H9 (cell line): Measurements from ENCODE around the gene GNB1L. TPM values are rescaled to one million over a fixed set of nuclear protein-coding genes. Genes with fewer than 3 reads are reported as not detected.

Experiments
- DNase-seq: peaks from one replicate; pipeline ENCODE4 v3.0.0-alpha.2; 2017
- H2AFZ ChIP-seq: one replicate; pipeline ENCODE4 v1.6.1; 2013; ENCODE audit warnings: mild to moderate bottlenecking, low read length, control low read depth, moderate library complexity
- H2AK5ac ChIP-seq: 2 replicates; pipeline ENCODE4 v1.6.1; 2013; ENCODE audit warnings: low read length, control low read depth, mixed read lengths; ENCODE audit not compliant: insufficient read length
- H2BK120ac ChIP-seq: one replicate; pipeline ENCODE4 v1.6.1; 2013; ENCODE audit warnings: low read depth, mild to moderate bottlenecking, low read length, control low read depth, inconsistent platforms; ENCODE audit not compliant: poor library complexity, severe bottlenecking
- H2BK12ac ChIP-seq: 2 replicates; pipeline ENCODE4 v1.6.1; 2013; ENCODE audit warnings: low read length, control low read depth, mixed read lengths, low read depth; ENCODE audit not compliant: insufficient read length
- H2BK15ac ChIP-seq: 2 replicates; pipeline ENCODE4 v1.6.1; 2013; ENCODE audit warnings: low read depth, low read length, control low read depth
- H2BK20ac ChIP-seq: one replicate; pipeline ENCODE4 v1.6.1; 2013; ENCODE audit warnings: low read depth, mild to moderate bottlenecking, low read length, control low read depth, inconsistent platforms; ENCODE audit not compliant: poor library complexity, severe bottlenecking
- H2BK5ac ChIP-seq: 2 replicates; pipeline ENCODE4 v1.6.1; 2013; ENCODE audit warnings: low read length, control low read depth, mixed read lengths; ENCODE audit not compliant: insufficient read length
- H3K14ac ChIP-seq: 2 replicates; pipeline ENCODE4 v1.6.1; 2013; ENCODE audit warnings: low read length, control low read depth; ENCODE audit not compliant: insufficient read depth
- H3K18ac ChIP-seq: 2 replicates; pipeline ENCODE4 v1.6.1; 2013; ENCODE audit warnings: low read depth, mild to moderate bottlenecking, mixed read lengths, low read length, control low read depth; ENCODE audit not compliant: insufficient read length
- H3K23ac ChIP-seq: 2 replicates; pipeline ENCODE4 v1.6.1; 2013; ENCODE audit warnings: low read length, control low read depth, mixed read lengths, low read depth; ENCODE audit not compliant: insufficient read length
- H3K23me2 ChIP-seq: 2 replicates; pipeline ENCODE4 v1.6.1; 2013; ENCODE audit warnings: low read depth, mild to moderate bottlenecking, mixed read lengths, low read length, control low read depth; ENCODE audit not compliant: insufficient read length, poor library complexity, severe bottlenecking
- H3K27ac ChIP-seq: 2 replicates; pipeline ENCODE4 v1.5.1; 2013; ENCODE audit warnings: low read length, control low read depth, mixed read lengths, low read depth; ENCODE audit not compliant: insufficient read length
- H3K27me3 ChIP-seq: 2 replicates; pipeline ENCODE4 v1.6.1; 2013; ENCODE audit warnings: low read length, control low read depth, inconsistent platforms; ENCODE audit not compliant: insufficient read depth
- H3K4ac ChIP-seq: 2 replicates; pipeline ENCODE4 v1.6.1; 2013; ENCODE audit warnings: low read depth, mild to moderate bottlenecking, control low read depth, inconsistent platforms, low read length, moderate library complexity
- H3K4me1 ChIP-seq: 2 replicates; pipeline ENCODE4 v1.6.1; 2013; ENCODE audit warnings: low read length, control low read depth, inconsistent platforms; ENCODE audit not compliant: insufficient read depth
- H3K4me2 ChIP-seq: 2 replicates; pipeline ENCODE4 v1.6.1; 2013; ENCODE audit warnings: low read length, control low read depth, mixed read lengths; ENCODE audit not compliant: insufficient read length, insufficient read depth
- H3K56ac ChIP-seq: 2 replicates; pipeline ENCODE4 v1.6.1; 2013; ENCODE audit warnings: low read depth, mild to moderate bottlenecking, mixed read lengths, low read length, control low read depth; ENCODE audit not compliant: insufficient read length
- H3K79me1 ChIP-seq: 2 replicates; pipeline ENCODE4 v1.6.1; 2013; ENCODE audit warnings: low read depth, mild to moderate bottlenecking, moderate library complexity, low read length, control low read depth, inconsistent platforms; ENCODE audit not compliant: insufficient read depth, poor library complexity, severe bottlenecking
- H3K79me2 ChIP-seq: 2 replicates; pipeline ENCODE4 v1.6.1; 2013; ENCODE audit warnings: low read length, control low read depth, inconsistent platforms; ENCODE audit not compliant: insufficient read depth
- H3K9ac ChIP-seq: 2 replicates; pipeline ENCODE4 v1.6.1; 2013; ENCODE audit warnings: low read length, control low read depth, mixed read lengths; ENCODE audit not compliant: insufficient read length; ENCODE audit errors: extremely low read depth
- H3K9me3 ChIP-seq: one replicate; pipeline ENCODE4 v1.6.1; 2013; ENCODE audit warnings: low read depth, low read length, inconsistent platforms; ENCODE audit not compliant: control insufficient read depth
- H3T11ph ChIP-seq: one replicate; pipeline ENCODE4 v1.6.1; 2013; ENCODE audit warnings: mild to moderate bottlenecking, low read length, control low read depth, inconsistent platforms
- H4K20me1 ChIP-seq: one replicate; pipeline ENCODE4 v1.6.1; 2013; ENCODE audit not compliant: control insufficient read depth, insufficient read length, insufficient read depth
- H4K5ac ChIP-seq: 2 replicates; pipeline ENCODE4 v1.6.1; 2013; ENCODE audit warnings: low read depth, mild to moderate bottlenecking, mixed read lengths, low read length, control low read depth; ENCODE audit not compliant: insufficient read length
- H4K8ac ChIP-seq: replicated peaks from 2 replicates; pipeline ENCODE4 v1.6.1; 2013; ENCODE audit warnings: low read length, control low read depth, mixed read lengths, low read depth; ENCODE audit not compliant: insufficient read length
- H4K91ac ChIP-seq: 2 replicates; pipeline ENCODE4 v1.6.1; 2013; ENCODE audit warnings: low read depth, mild to moderate bottlenecking, moderate library complexity, mixed read lengths, low read length, control low read depth; ENCODE audit not compliant: insufficient read length
- H3K27ac Mint-ChIP-seq, 3 experiments: 2 replicates in 2 of 3; 3 replicates in 1 of 3; pipeline ENCODE4 v1.8.0; 2020 to 2021; ENCODE audit warnings: mixed read lengths in 3 of 3, mild to moderate bottlenecking in 1 of 3, moderate library complexity in 1 of 3
- H3K27me3 Mint-ChIP-seq: 2 replicates; pipeline ENCODE4 v1.8.0; 2021; ENCODE audit warnings: low read depth, mild to moderate bottlenecking, moderate library complexity, mixed read lengths
- H3K36me3 Mint-ChIP-seq, 3 experiments: 2 replicates in 2 of 3; 3 replicates in 1 of 3; pipeline ENCODE4 v1.8.0; 2020 to 2021; ENCODE audit warnings: low read depth in 3 of 3, mixed read lengths in 3 of 3; ENCODE audit not compliant: insufficient read depth in 1 of 3
- H3K4me1 Mint-ChIP-seq, 2 experiments: 2 replicates each; pipeline ENCODE4 v1.8.0; 2020; ENCODE audit warnings: mixed read lengths in 2 of 2
- H3K4me3 Mint-ChIP-seq, 2 experiments: 2 replicates in 1 of 2; 3 replicates in 1 of 2; pipeline ENCODE4 v1.8.0; 2020 to 2021; ENCODE audit warnings: mild to moderate bottlenecking in 2 of 2, mixed read lengths in 2 of 2, moderate library complexity in 1 of 2
- H3K9me3 Mint-ChIP-seq, 2 experiments: 2 replicates in 1 of 2; 3 replicates in 1 of 2; pipeline ENCODE4 v1.8.0; 2020; ENCODE audit warnings: mild to moderate bottlenecking in 2 of 2, mixed read lengths in 2 of 2, moderate library complexity in 1 of 2
- WGBS: extraction: QIAGEN DNeasy Blood & Tissue Kit; methylation state at CpG from one replicate; pipeline ENCODE4 v1.1.7; 2013; ENCODE audit warnings: missing lambda C conversion rate, low lambda C conversion rate, mixed read lengths; ENCODE audit not compliant: insufficient read length; ENCODE audit errors: extremely low coverage; 5-methylcytosine and 5-hydroxymethylcytosine counted together
- total RNA-seq: library from RNA; stranded (reverse); gene quantifications from 2 replicates; pipeline ENCODE4 v1.2.1, GENCODE V29; 2021
- TF ChIP-seq, protein P1 (sequence below): fragments of 200-600 bp; sonication (generic); conservative IDR thresholded peaks from 3 replicates; pipeline ENCODE4 v1.8.0; 2021; ENCODE audit warnings: antibody characterized with exemption, mild to moderate bottlenecking

The GNB1L gene
- total RNA-seq, 1 experiment from 2014 or later = 22.4 TPM

DNA sequence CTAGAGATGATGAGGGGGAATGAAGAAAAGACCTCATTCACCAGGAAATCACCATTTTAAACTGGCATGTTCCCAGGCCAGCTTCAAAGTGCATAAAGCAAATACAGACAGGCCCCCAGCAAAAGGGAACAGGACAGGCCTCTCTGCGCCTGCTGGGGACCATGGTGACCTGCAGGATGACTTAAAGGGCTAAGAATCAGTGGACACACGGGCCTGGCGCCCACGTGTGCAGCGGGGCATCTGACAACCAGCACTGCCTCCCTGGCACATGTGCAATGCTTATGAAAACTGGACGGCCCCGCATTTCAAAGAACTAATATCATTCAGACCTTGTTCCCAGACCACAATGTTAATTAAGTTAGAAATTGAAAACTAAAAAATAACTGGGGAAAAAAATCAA lies 58.5 kb downstream of the GNB1L start:
- no peak overlapping the region for H3K18ac ChIP-seq
- no peaks in the 10 kb centered on the region for H3K4me1 ChIP-seq
- H3K9me3 Mint-ChIP-seq = no peaks in the 10 kb centered on the region; a peak in 2 of 5 replicates
- no peak overlapping the region for H4K91ac ChIP-seq
- H3K23ac ChIP-seq = no peak overlapping the region
- H3K4me3 Mint-ChIP-seq = no peak overlapping the region
- H2BK15ac ChIP-seq = no peak overlapping the region
- no peak overlapping the region for H2BK20ac ChIP-seq
- no peak overlapping the region for H2BK5ac ChIP-seq
- H3K79me1 ChIP-seq = no peaks in the 10 kb centered on the region
- H3K4me2 ChIP-seq = no peak overlapping the region
- H3K9me3 ChIP-seq = no peaks in the 10 kb centered on the region
- no peaks in the 10 kb centered on the region for H3K79me2 ChIP-seq
- H4K8ac ChIP-seq = no peak overlapping the region
- no peaks in the 10 kb centered on the region for H4K20me1 ChIP-seq
- H3K56ac ChIP-seq = no peak overlapping the region
- no peak overlapping the region for H3T11ph ChIP-seq
- no CpG with 5 or more reads among the region's 7 CpGs for WGBS
- peaks cover 0 to 8% of the 10 kb centered on the region in 2 experiments; a peak in 2 of 4 replicates for H3K4me1 Mint-ChIP-seq
- no peak overlapping the region for H2BK120ac ChIP-seq
- no peak overlapping the region for H3K14ac ChIP-seq
- H4K5ac ChIP-seq = no peak overlapping the region
- H3K27ac Mint-ChIP-seq = no peak overlapping the region
- H3K4ac ChIP-seq = no peak overlapping the region
- no peak overlapping the region for H2BK12ac ChIP-seq
- H3K9ac ChIP-seq = no peak overlapping the region
- no peak overlapping the region for H2AFZ ChIP-seq
- H3K36me3 Mint-ChIP-seq = peaks cover 0 to 3% (median 2%) of the 10 kb centered on the region in 3 experiments; a peak in 2 of 7 replicates
- no peak overlapping the region for H3K27ac ChIP-seq
- DNase-seq = no peak
- no peaks in the 10 kb centered on the region; the same call in 1 of the 2 replicates for H3K27me3 Mint-ChIP-seq
- TF ChIP-seq, protein P1, sequence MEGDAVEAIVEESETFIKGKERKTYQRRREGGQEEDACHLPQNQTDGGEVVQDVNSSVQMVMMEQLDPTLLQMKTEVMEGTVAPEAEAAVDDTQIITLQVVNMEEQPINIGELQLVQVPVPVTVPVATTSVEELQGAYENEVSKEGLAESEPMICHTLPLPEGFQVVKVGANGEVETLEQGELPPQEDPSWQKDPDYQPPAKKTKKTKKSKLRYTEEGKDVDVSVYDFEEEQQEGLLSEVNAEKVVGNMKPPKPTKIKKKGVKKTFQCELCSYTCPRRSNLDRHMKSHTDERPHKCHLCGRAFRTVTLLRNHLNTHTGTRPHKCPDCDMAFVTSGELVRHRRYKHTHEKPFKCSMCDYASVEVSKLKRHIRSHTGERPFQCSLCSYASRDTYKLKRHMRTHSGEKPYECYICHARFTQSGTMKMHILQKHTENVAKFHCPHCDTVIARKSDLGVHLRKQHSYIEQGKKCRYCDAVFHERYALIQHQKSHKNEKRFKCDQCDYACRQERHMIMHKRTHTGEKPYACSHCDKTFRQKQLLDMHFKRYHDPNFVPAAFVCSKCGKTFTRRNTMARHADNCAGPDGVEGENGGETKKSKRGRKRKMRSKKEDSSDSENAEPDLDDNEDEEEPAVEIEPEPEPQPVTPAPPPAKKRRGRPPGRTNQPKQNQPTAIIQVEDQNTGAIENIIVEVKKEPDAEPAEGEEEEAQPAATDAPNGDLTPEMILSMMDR = no peak
- H2AK5ac ChIP-seq = no peak overlapping the region
- H3K27me3 ChIP-seq = no peaks in the 10 kb centered on the region
- H3K23me2 ChIP-seq = no peaks in the 10 kb centered on the region
